ENCODE results near the gene RFLNA. TPM values are rescaled to one million over a fixed set of nuclear protein-coding genes. Genes with fewer than 3 reads are reported as not detected.

The RFLNA gene
- total and polyA plus RNA-seq, 2 of the 4 experiments (the other 2 are of a cell fraction), result not detected

GRCh38 chr12:124335426-124336183 lies 40.7 kb downstream of the RFLNA start:
- no TSS peak for BruUV-seq (replicated peaks)
- H3K27ac ChIP-seq (ENCODE audit: insufficient read depth, low read length), result no peak overlapping the region
- H4K5ac ChIP-seq (ENCODE audit: low read depth, low read length), result no peak overlapping the region
- H3K23ac ChIP-seq (ENCODE audit: low read depth, low read length), result no peak overlapping the region
- H4K91ac ChIP-seq (ENCODE audit: insufficient read depth, low read depth, low read length), result no peak overlapping the region
- H3K4me3 ChIP-seq (ENCODE audit: insufficient read depth, low read depth, low read length), result no peak overlapping the region
- no peak for DNase-seq
- ChIA-PET CTCF (no interaction called here), POLR2A (ENCODE audit: unreplicated experiment) (no interaction called here)
- no peak overlapping the region for H2BK15ac ChIP-seq (ENCODE audit: low read depth, low read length)
- H2BK5ac ChIP-seq (ENCODE audit: low read depth, low read length, poor library complexity, severe bottlenecking), result no peak overlapping the region
- no peak overlapping the region for H2AFZ ChIP-seq (replicated peaks; ENCODE audit: low read length, poor library complexity)
- H4K20me1 ChIP-seq (ENCODE audit: insufficient read depth, low read length), result peaks cover 12% of the 10 kb centered on the region
- dilution Hi-C loops (cut with HindIII; ENCODE audit: low sequenced_read_pairs, unreplicated experiment), result no loop called here
- H3K14ac ChIP-seq (replicated peaks; ENCODE audit: low read depth, low read length), result no peak overlapping the region
- intact Hi-C loops (cut with micrococcal nuclease), result no loop called here
- in situ Hi-C loops (cut with MboI; ENCODE audit: low sequenced_read_pairs), result no loop called here
- no peak overlapping the region for H3K4ac ChIP-seq (ENCODE audit: low read depth, low read length)
- H3K9me3 ChIP-seq (ENCODE audit: control insufficient read depth, insufficient read depth, low read length), result no peaks in the 10 kb centered on the region
- H3K9me1 ChIP-seq (ENCODE audit: insufficient read depth, low read length), result peaks cover 2% of the 10 kb centered on the region; the same call in 1 of the 2 replicates
- peaks cover 75% of the 10 kb centered on the region for H3K36me3 ChIP-seq (ENCODE audit: control insufficient read depth, insufficient read depth, low read length)
- 94% methylated on average over 11 of the region's 21 CpGs; no CpG with 5 or more reads in 1 of the 2 experiments for WGBS, 2 experiments (ENCODE audit: extremely low coverage in 2 of 2, insufficient read length in 1 of 2)
- no peaks in the 10 kb centered on the region for H3K27me3 ChIP-seq (ENCODE audit: control insufficient read depth, insufficient read depth, low read length)
- peak overlapping the region; percentile 55 for H2AK9ac ChIP-seq (replicated peaks; ENCODE audit: low read depth, low read length, poor library complexity)
- H2BK20ac ChIP-seq (ENCODE audit: low read depth, low read length), result no peak overlapping the region
- H4K8ac ChIP-seq (ENCODE audit: low read depth in 2 of 2, low read length in 2 of 2), result no peak overlapping the region
- no peak overlapping the region for H3K56ac ChIP-seq (ENCODE audit: extremely low read depth, insufficient read depth, low read length)
- no peak overlapping the region for H2AK5ac ChIP-seq (ENCODE audit: low read depth, low read length)
- H3K4me1 ChIP-seq (ENCODE audit: control insufficient read depth, insufficient read depth, low read length), result no peaks in the 10 kb centered on the region
- no peak overlapping the region for H3K9ac ChIP-seq (ENCODE audit: low read depth, low read length)
- no peak overlapping the region for H3K18ac ChIP-seq (ENCODE audit: low read depth, low read length)
- ATAC-seq (ENCODE audit: low read depth), result no peak
- TF ChIP-seq CEBPB (IDR thresholded peaks at IDR 0.05; ENCODE audit: low read depth, low read length) (no peak), BHLHE40 (IDR thresholded peaks at IDR 0.05; ENCODE audit: low read depth, low read length) (no peak), MAFK (IDR thresholded peaks at IDR 0.05; ENCODE audit: low read depth, low read length) (no peak), USF2 (IDR thresholded peaks at IDR 0.05; ENCODE audit: low read depth, low read length) (no peak), RFX5 (IDR thresholded peaks at IDR 0.05; ENCODE audit: low read depth, low read length) (no peak), RAD21 (IDR thresholded peaks at IDR 0.05; ENCODE audit: low read length) (no peak), RCOR1 (IDR thresholded peaks at IDR 0.05; ENCODE audit: insufficient replicate concordance, low read length) (no peak), MAZ (IDR thresholded peaks at IDR 0.05; ENCODE audit: borderline replicate concordance, low read depth, low read length) (no peak), ELK1 (IDR thresholded peaks at IDR 0.05; ENCODE audit: borderline replicate concordance, low read depth, low read length) (no peak), FOS (IDR thresholded peaks at IDR 0.05; ENCODE audit: low read depth, low read length) (no peak)
- peaks cover 11 to 16% of the 10 kb centered on the region in 2 experiments for H3K79me1 ChIP-seq (ENCODE audit: low read depth in 1 of 2, low read length in 2 of 2)
- H3K4me2 ChIP-seq (ENCODE audit: low read depth, low read length), result no peak overlapping the region
- no peak overlapping the region for H2BK120ac ChIP-seq (ENCODE audit: low read depth, low read length)

All from IMR-90 (cell line).